Measurements from ENCODE around the gene SLC10A6. TPM values are rescaled to one million over a fixed set of nuclear protein-coding genes. Genes with fewer than 3 reads are reported as not detected.

SLC10A6 gene
- total RNA-seq, 1 experiment from 2014 or later = not detected

DNA sequence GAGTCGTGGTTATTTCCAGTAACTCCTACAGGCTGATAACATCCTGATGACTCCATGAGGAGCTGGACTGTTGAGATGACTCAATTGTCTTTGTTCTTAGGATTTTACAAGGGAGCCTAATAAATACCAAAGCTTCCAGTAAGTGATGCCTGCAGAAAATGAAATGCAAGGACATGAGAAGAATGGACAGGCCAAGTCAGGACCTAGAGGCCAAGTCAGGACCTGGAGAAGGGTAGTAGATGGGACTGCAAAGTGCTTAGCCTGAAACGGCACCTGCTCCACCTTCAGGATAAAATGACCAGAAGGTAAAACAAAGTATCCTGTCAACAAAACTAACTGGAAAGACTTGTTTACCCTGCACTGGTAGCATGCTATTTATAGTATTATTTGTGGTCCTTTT, 6.4 kb upstream of the SLC10A6 start:
- intact Hi-C loops (cut with micrococcal nuclease; ENCODE audit: unreplicated experiment) (no loop called here), in situ Hi-C loops (cut with HindIII; ENCODE audit: low pct_unique_long_range_greater_than_20kb, low sequenced_read_pairs) (no loop called here)
- TF ChIP-seq, protein P1, sequence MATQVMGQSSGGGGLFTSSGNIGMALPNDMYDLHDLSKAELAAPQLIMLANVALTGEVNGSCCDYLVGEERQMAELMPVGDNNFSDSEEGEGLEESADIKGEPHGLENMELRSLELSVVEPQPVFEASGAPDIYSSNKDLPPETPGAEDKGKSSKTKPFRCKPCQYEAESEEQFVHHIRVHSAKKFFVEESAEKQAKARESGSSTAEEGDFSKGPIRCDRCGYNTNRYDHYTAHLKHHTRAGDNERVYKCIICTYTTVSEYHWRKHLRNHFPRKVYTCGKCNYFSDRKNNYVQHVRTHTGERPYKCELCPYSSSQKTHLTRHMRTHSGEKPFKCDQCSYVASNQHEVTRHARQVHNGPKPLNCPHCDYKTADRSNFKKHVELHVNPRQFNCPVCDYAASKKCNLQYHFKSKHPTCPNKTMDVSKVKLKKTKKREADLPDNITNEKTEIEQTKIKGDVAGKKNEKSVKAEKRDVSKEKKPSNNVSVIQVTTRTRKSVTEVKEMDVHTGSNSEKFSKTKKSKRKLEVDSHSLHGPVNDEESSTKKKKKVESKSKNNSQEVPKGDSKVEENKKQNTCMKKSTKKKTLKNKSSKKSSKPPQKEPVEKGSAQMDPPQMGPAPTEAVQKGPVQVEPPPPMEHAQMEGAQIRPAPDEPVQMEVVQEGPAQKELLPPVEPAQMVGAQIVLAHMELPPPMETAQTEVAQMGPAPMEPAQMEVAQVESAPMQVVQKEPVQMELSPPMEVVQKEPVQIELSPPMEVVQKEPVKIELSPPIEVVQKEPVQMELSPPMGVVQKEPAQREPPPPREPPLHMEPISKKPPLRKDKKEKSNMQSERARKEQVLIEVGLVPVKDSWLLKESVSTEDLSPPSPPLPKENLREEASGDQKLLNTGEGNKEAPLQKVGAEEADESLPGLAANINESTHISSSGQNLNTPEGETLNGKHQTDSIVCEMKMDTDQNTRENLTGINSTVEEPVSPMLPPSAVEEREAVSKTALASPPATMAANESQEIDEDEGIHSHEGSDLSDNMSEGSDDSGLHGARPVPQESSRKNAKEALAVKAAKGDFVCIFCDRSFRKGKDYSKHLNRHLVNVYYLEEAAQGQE (IDR thresholded peaks at IDR 0.05; ENCODE audit: insufficient read depth in 1 of 2, low read depth in 2 of 2, low read length in 1 of 2) = no peak
- TF ChIP-seq POLR2AphosphoS5 (IDR thresholded peaks at IDR 0.05; ENCODE audit: low read depth, low read length) = no peak
- TF ChIP-seq, protein P2, sequence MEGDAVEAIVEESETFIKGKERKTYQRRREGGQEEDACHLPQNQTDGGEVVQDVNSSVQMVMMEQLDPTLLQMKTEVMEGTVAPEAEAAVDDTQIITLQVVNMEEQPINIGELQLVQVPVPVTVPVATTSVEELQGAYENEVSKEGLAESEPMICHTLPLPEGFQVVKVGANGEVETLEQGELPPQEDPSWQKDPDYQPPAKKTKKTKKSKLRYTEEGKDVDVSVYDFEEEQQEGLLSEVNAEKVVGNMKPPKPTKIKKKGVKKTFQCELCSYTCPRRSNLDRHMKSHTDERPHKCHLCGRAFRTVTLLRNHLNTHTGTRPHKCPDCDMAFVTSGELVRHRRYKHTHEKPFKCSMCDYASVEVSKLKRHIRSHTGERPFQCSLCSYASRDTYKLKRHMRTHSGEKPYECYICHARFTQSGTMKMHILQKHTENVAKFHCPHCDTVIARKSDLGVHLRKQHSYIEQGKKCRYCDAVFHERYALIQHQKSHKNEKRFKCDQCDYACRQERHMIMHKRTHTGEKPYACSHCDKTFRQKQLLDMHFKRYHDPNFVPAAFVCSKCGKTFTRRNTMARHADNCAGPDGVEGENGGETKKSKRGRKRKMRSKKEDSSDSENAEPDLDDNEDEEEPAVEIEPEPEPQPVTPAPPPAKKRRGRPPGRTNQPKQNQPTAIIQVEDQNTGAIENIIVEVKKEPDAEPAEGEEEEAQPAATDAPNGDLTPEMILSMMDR (IDR thresholded peaks at IDR 0.05) = no peak
- no peak for TF ChIP-seq TCF7L2 (IDR thresholded peaks at IDR 0.05; ENCODE audit: low read depth, low read length)
- TF ChIP-seq SIN3A (IDR thresholded peaks at IDR 0.05; ENCODE audit: borderline replicate concordance, insufficient read depth, low read depth, low read length) = no peak
- Histone ChIP-seq H3K27me3 (ENCODE audit: control insufficient read depth, insufficient read depth, low read length) (no peaks in the 10 kb centered on the region), H3K9me3 (ENCODE audit: control insufficient read depth, insufficient read depth, low read depth, low read length) (no peaks in the 10 kb centered on the region), H3K4me3 (ENCODE audit: low read depth in 2 of 2, low read length in 2 of 2) (no peak overlapping the region), H3K4me1 (ENCODE audit: control insufficient read depth, insufficient read depth, low read length) (no peaks in the 10 kb centered on the region), H3K36me3 (ENCODE audit: control insufficient read depth, insufficient read depth, low read length) (no peaks in the 10 kb centered on the region), H3K27ac (ENCODE audit: low read length) (no peak overlapping the region)
- DNase-seq (ENCODE audit: low read depth, low spot score) = no peak
- no TSS peak for BruUV-seq (replicated peaks)
- ChIA-PET POLR2A (no interaction called here), CTCF (no interaction called here)
- no peak for ATAC-seq

DNA sequence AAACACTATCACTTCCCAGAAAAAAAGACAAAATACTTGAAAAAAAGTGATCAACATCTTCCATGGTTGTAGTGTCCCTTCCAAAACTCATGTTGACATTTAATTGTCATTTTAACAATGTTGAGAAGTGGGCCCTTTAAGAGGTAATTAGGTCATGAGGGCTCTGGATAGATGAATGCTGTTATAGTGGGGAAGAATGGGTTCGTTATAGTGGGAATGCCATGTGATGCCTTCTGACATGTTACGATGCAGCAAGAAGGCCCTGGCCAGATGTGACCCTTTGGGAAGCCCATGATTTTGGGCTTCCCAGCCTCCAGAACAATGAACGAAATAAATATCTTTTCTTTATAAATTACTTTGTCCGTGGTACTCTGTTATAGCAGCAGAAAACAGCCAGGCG, 4.0 kb upstream of the SLC10A6 start:
- H3K4me1 ChIP-seq (ENCODE audit: control insufficient read depth, insufficient read depth, low read length) = no peaks in the 10 kb centered on the region
- ATAC-seq = no peak

More for the DNA sequence above, 4.0 kb upstream of the SLC10A6 start:
- no TSS peak for BruUV-seq (replicated peaks)
- POLR2A ChIA-PET = no interaction called here
- intact Hi-C loops (cut with micrococcal nuclease; ENCODE audit: unreplicated experiment) = no loop called here
- no peak for TF ChIP-seq TCF7L2 (IDR thresholded peaks at IDR 0.05; ENCODE audit: low read depth, low read length)
- TF ChIP-seq, protein P2 (IDR thresholded peaks at IDR 0.05) = no peak
- no peak for TF ChIP-seq SIN3A (IDR thresholded peaks at IDR 0.05; ENCODE audit: borderline replicate concordance, insufficient read depth, low read depth, low read length)
- TF ChIP-seq, protein P1 (IDR thresholded peaks at IDR 0.05; ENCODE audit: insufficient read depth in 1 of 2, low read depth in 2 of 2, low read length in 1 of 2) = no peak
- no peak for TF ChIP-seq POLR2AphosphoS5 (IDR thresholded peaks at IDR 0.05; ENCODE audit: low read depth, low read length)
- Histone ChIP-seq H3K27me3 (ENCODE audit: control insufficient read depth, insufficient read depth, low read length) (no peaks in the 10 kb centered on the region), H3K27ac (ENCODE audit: low read length) (no peak overlapping the region), H3K4me3 (ENCODE audit: low read depth in 2 of 2, low read length in 2 of 2) (no peak overlapping the region), H3K9me3 (ENCODE audit: control insufficient read depth, insufficient read depth, low read depth, low read length) (no peaks in the 10 kb centered on the region), H3K36me3 (ENCODE audit: control insufficient read depth, insufficient read depth, low read length) (no peaks in the 10 kb centered on the region)
- in situ Hi-C loops (cut with HindIII; ENCODE audit: low pct_unique_long_range_greater_than_20kb, low sequenced_read_pairs) = no loop called here
- CTCF ChIA-PET = no interaction called here
- no peak for DNase-seq (ENCODE audit: low read depth, low spot score)
